Measurements from ENCODE around the gene CDH4. TPM values are rescaled to one million over a fixed set of nuclear protein-coding genes. Genes with fewer than 3 reads are reported as not detected.

CDH4 gene
- total RNA-seq, 1 experiment from 2014 or later = 5.3 TPM

GRCh38 chr20:61447952-61448351 is 195.9 kb downstream of the CDH4 start (continued):
- peak; percentile 47; the same call in 1 of the 2 replicates for TF ChIP-seq ETV6 (CRISPR knock-in tag; IDR thresholded peaks at IDR 0.05)
- peak; percentile 91 for TF ChIP-seq ZNF423 (CRISPR knock-in tag; IDR thresholded peaks at IDR 0.05)
- TF ChIP-seq, protein P1, sequence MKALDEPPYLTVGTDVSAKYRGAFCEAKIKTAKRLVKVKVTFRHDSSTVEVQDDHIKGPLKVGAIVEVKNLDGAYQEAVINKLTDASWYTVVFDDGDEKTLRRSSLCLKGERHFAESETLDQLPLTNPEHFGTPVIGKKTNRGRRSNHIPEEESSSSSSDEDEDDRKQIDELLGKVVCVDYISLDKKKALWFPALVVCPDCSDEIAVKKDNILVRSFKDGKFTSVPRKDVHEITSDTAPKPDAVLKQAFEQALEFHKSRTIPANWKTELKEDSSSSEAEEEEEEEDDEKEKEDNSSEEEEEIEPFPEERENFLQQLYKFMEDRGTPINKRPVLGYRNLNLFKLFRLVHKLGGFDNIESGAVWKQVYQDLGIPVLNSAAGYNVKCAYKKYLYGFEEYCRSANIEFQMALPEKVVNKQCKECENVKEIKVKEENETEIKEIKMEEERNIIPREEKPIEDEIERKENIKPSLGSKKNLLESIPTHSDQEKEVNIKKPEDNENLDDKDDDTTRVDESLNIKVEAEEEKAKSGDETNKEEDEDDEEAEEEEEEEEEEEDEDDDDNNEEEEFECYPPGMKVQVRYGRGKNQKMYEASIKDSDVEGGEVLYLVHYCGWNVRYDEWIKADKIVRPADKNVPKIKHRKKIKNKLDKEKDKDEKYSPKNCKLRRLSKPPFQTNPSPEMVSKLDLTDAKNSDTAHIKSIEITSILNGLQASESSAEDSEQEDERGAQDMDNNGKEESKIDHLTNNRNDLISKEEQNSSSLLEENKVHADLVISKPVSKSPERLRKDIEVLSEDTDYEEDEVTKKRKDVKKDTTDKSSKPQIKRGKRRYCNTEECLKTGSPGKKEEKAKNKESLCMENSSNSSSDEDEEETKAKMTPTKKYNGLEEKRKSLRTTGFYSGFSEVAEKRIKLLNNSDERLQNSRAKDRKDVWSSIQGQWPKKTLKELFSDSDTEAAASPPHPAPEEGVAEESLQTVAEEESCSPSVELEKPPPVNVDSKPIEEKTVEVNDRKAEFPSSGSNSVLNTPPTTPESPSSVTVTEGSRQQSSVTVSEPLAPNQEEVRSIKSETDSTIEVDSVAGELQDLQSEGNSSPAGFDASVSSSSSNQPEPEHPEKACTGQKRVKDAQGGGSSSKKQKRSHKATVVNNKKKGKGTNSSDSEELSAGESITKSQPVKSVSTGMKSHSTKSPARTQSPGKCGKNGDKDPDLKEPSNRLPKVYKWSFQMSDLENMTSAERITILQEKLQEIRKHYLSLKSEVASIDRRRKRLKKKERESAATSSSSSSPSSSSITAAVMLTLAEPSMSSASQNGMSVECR (CRISPR knock-in tag; IDR thresholded peaks at IDR 0.05; ENCODE audit: borderline replicate concordance) = no peak

DNA sequence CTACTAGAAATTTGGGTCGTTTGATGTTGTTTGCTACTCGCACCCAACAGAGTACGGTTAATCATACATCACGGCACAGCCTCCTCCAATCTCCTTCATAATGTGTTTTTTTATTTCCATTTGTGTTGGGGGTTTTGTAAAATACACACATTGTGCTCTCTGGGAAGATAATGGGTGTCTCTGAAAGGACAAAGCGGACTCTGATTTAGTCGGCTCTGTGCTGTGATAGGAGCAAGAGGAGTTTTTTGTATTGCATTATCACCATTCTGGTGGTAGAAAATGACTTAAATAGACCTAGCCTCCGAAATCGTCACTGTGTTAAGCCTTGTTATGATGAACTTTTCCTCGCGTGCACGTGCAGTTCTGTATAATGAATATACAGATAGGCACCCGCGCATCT is 196.3 kb downstream of the CDH4 start:
- no peaks in the 10 kb centered on the region for H3K9me3 Mint-ChIP-seq
- ChIA-PET CTCF (no interaction called here), POLR2A (no interaction called here)
- H3K27ac Mint-ChIP-seq = peak overlapping the region; percentile 91
- H3K4me1 Mint-ChIP-seq = peaks cover 56% of the 10 kb centered on the region
- no peak for TF ChIP-seq TEAD1 (CRISPR knock-in tag; IDR thresholded peaks at IDR 0.05)
- no peak for TF ChIP-seq JAZF1 (CRISPR knock-in tag; IDR thresholded peaks at IDR 0.05)
- no peak for TF ChIP-seq ZBTB43 (CRISPR knock-in tag; IDR thresholded peaks at IDR 0.05)
- no peak for TF ChIP-seq PRRX2 (CRISPR knock-in tag; IDR thresholded peaks at IDR 0.05)
- TF ChIP-seq, protein P2, sequence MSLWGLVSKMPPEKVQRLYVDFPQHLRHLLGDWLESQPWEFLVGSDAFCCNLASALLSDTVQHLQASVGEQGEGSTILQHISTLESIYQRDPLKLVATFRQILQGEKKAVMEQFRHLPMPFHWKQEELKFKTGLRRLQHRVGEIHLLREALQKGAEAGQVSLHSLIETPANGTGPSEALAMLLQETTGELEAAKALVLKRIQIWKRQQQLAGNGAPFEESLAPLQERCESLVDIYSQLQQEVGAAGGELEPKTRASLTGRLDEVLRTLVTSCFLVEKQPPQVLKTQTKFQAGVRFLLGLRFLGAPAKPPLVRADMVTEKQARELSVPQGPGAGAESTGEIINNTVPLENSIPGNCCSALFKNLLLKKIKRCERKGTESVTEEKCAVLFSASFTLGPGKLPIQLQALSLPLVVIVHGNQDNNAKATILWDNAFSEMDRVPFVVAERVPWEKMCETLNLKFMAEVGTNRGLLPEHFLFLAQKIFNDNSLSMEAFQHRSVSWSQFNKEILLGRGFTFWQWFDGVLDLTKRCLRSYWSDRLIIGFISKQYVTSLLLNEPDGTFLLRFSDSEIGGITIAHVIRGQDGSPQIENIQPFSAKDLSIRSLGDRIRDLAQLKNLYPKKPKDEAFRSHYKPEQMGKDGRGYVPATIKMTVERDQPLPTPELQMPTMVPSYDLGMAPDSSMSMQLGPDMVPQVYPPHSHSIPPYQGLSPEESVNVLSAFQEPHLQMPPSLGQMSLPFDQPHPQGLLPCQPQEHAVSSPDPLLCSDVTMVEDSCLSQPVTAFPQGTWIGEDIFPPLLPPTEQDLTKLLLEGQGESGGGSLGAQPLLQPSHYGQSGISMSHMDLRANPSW (CRISPR knock-in tag; conservative IDR thresholded peaks at IDR 0.05; ENCODE audit: low read depth) = no peak
- TF ChIP-seq KAT7 (CRISPR knock-in tag; IDR thresholded peaks at IDR 0.05; ENCODE audit: borderline replicate concordance) = no peak
- TF ChIP-seq ZNF396 (CRISPR knock-in tag; IDR thresholded peaks at IDR 0.05; ENCODE audit: borderline replicate concordance) = no peak
- TF ChIP-seq, protein P3, sequence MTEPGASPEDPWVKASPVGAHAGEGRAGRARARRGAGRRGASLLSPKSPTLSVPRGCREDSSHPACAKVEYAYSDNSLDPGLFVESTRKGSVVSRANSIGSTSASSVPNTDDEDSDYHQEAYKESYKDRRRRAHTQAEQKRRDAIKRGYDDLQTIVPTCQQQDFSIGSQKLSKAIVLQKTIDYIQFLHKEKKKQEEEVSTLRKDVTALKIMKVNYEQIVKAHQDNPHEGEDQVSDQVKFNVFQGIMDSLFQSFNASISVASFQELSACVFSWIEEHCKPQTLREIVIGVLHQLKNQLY (CRISPR knock-in tag; IDR thresholded peaks at IDR 0.05) = no peak
- no peak for TF ChIP-seq PREB (CRISPR knock-in tag; IDR thresholded peaks at IDR 0.05; ENCODE audit: borderline replicate concordance)
- TF ChIP-seq ATF6 (CRISPR knock-in tag; IDR thresholded peaks at IDR 0.05) = no peak
- TF ChIP-seq ZNF671 (CRISPR knock-in tag; IDR thresholded peaks at IDR 0.05) = no peak
- no peaks in the 10 kb centered on the region for H3K36me3 Mint-ChIP-seq
- DNase-seq (ENCODE audit: low spot score) = no peak
- no peaks in the 10 kb centered on the region for H3K27me3 Mint-ChIP-seq (ENCODE audit: low read depth)
- ATAC-seq = no peak; the same call in 1 of the 2 replicates
- peak overlapping the region; percentile 10; the same call in 1 of the 2 replicates for H3K4me3 Mint-ChIP-seq
